ENCODE measurements around the gene LRRC42. TPM values are rescaled to one million over a fixed set of nuclear protein-coding genes. Genes with fewer than 3 reads are reported as not detected.

LRRC42 gene
- total and polyA plus RNA-seq, 4 donors = 9.8 to 14.8 (median 10.9) TPM

DNA sequence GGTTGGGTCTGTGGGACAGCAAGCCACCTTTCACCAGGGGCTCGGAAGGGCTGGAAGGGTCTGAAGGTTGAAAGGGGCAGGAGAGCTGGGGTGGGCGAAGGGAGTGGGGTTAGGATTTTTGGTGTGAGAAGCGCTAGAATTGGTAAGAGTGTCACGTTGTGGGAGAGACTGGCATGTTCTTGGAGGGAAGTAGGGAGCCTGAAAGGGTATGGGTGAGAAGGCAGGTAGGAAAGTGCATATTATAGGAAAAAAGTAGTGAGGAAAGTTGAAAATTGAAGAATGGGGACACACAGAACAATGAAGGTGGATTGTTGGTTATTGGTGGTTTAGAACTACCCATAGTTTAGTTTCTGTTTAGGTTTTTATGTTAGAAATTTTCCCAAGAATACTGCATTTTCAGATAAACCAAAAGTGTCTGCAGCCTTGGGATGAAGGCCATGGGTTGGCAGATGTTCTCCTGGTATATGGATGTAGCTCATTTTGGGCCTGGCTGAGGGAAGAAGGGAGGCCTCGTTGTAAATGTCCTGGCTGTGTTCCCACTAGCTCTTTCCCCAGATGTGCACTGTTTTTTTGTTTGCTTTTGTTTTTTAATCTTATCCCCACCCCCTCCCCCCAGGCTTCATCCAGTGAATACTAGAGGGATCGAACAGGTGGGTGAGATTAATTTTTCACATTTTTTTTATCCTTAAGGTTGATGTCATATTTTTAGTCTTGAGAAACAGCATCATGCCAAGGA, 1.2 kb downstream of the LRRC42 start:
- peaks cover 0 to 6% (median 1%) of the 10 kb centered on the region in 4 donors for H3K36me3 ChIP-seq (ENCODE audit: control insufficient read depth in 4 of 4, insufficient read depth in 3 of 4, low read depth in 1 of 4, low read length in 3 of 4)
- no peak overlapping the region for H3K9ac ChIP-seq (ENCODE audit: low read depth in 1 of 2, low read length in 2 of 2)
- 54% methylated on average over 6 of the region's 6 CpGs for whole genome bisulfite sequencing
- peak overlapping the region; percentile 21 to 32 for H3K27ac ChIP-seq (ENCODE audit: low read depth in 1 of 2, low read length in 2 of 2)
- TF ChIP-seq RAD21 (IDR thresholded peaks at IDR 0.05) (no peak), YY1 (IDR thresholded peaks at IDR 0.05) (no peak), FOXA1 (IDR thresholded peaks at IDR 0.05) (no peak), GABPA (IDR thresholded peaks at IDR 0.05 in 1 of 2, conservative IDR thresholded peaks at IDR 0.05 in 1 of 2) (no peak), HNF4A (conservative IDR thresholded peaks at IDR 0.05) (no peak), FOXA2 (IDR thresholded peaks at IDR 0.05) (no peak), SP1 (IDR thresholded peaks at IDR 0.05) (no peak), NR2F2 (IDR thresholded peaks at IDR 0.05) (no peak), TAF1 (conservative IDR thresholded peaks at IDR 0.05) (no peak), EGR1 (IDR thresholded peaks at IDR 0.05; ENCODE audit: low read depth in 2 of 2) (no peak), HNF4G (IDR thresholded peaks at IDR 0.05) (no peak), RXRA (IDR thresholded peaks at IDR 0.05) (no peak), JUND (IDR thresholded peaks at IDR 0.05) (no peak)
- TF ChIP-seq, protein P1, sequence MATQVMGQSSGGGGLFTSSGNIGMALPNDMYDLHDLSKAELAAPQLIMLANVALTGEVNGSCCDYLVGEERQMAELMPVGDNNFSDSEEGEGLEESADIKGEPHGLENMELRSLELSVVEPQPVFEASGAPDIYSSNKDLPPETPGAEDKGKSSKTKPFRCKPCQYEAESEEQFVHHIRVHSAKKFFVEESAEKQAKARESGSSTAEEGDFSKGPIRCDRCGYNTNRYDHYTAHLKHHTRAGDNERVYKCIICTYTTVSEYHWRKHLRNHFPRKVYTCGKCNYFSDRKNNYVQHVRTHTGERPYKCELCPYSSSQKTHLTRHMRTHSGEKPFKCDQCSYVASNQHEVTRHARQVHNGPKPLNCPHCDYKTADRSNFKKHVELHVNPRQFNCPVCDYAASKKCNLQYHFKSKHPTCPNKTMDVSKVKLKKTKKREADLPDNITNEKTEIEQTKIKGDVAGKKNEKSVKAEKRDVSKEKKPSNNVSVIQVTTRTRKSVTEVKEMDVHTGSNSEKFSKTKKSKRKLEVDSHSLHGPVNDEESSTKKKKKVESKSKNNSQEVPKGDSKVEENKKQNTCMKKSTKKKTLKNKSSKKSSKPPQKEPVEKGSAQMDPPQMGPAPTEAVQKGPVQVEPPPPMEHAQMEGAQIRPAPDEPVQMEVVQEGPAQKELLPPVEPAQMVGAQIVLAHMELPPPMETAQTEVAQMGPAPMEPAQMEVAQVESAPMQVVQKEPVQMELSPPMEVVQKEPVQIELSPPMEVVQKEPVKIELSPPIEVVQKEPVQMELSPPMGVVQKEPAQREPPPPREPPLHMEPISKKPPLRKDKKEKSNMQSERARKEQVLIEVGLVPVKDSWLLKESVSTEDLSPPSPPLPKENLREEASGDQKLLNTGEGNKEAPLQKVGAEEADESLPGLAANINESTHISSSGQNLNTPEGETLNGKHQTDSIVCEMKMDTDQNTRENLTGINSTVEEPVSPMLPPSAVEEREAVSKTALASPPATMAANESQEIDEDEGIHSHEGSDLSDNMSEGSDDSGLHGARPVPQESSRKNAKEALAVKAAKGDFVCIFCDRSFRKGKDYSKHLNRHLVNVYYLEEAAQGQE (IDR thresholded peaks at IDR 0.05) = no peak
- TF ChIP-seq, protein P2, sequence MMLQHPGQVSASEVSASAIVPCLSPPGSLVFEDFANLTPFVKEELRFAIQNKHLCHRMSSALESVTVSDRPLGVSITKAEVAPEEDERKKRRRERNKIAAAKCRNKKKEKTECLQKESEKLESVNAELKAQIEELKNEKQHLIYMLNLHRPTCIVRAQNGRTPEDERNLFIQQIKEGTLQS (IDR thresholded peaks at IDR 0.05) = no peak
- TF ChIP-seq, protein P3, sequence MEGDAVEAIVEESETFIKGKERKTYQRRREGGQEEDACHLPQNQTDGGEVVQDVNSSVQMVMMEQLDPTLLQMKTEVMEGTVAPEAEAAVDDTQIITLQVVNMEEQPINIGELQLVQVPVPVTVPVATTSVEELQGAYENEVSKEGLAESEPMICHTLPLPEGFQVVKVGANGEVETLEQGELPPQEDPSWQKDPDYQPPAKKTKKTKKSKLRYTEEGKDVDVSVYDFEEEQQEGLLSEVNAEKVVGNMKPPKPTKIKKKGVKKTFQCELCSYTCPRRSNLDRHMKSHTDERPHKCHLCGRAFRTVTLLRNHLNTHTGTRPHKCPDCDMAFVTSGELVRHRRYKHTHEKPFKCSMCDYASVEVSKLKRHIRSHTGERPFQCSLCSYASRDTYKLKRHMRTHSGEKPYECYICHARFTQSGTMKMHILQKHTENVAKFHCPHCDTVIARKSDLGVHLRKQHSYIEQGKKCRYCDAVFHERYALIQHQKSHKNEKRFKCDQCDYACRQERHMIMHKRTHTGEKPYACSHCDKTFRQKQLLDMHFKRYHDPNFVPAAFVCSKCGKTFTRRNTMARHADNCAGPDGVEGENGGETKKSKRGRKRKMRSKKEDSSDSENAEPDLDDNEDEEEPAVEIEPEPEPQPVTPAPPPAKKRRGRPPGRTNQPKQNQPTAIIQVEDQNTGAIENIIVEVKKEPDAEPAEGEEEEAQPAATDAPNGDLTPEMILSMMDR (IDR thresholded peaks at IDR 0.05; ENCODE audit: low read depth, low read length, missing input control) = no peak
- TF ChIP-seq, protein P4, sequence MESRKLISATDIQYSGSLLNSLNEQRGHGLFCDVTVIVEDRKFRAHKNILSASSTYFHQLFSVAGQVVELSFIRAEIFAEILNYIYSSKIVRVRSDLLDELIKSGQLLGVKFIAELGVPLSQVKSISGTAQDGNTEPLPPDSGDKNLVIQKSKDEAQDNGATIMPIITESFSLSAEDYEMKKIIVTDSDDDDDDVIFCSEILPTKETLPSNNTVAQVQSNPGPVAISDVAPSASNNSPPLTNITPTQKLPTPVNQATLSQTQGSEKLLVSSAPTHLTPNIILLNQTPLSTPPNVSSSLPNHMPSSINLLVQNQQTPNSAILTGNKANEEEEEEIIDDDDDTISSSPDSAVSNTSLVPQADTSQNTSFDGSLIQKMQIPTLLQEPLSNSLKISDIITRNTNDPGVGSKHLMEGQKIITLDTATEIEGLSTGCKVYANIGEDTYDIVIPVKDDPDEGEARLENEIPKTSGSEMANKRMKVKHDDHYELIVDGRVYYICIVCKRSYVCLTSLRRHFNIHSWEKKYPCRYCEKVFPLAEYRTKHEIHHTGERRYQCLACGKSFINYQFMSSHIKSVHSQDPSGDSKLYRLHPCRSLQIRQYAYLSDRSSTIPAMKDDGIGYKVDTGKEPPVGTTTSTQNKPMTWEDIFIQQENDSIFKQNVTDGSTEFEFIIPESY (IDR thresholded peaks at IDR 0.05) = no peak
- TF ChIP-seq, protein P5, sequence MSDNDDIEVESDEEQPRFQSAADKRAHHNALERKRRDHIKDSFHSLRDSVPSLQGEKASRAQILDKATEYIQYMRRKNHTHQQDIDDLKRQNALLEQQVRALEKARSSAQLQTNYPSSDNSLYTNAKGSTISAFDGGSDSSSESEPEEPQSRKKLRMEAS (IDR thresholded peaks at IDR 0.05) = no peak
- H3K27me3 ChIP-seq (ENCODE audit: control insufficient read depth in 4 of 4, insufficient read depth in 4 of 4, low read length in 3 of 4) = no peaks in the 10 kb centered on the region
- H3K4me3 ChIP-seq (ENCODE audit: low read depth in 1 of 3, low read length in 3 of 3) = peak overlapping the region; percentile 1 to 98 (median 51)
- H3K4me1 ChIP-seq (ENCODE audit: control insufficient read depth in 4 of 4, insufficient read depth in 4 of 4, low read length in 3 of 4) = peaks cover 2 to 21% (median 17%) of the 10 kb centered on the region in 4 donors
- no peaks in the 10 kb centered on the region for H3K9me3 ChIP-seq (ENCODE audit: control insufficient read depth in 4 of 4, low read length in 3 of 4)
- no peak for DNase-seq (ENCODE audit: low spot score)
